Activated CD8-positive, alpha-beta memory T cell treated with anti-CD3 and anti-CD28 coated beads, Interleukin-2, amount 50 U/mL, for 1 hour (primary cell): ENCODE results near the gene PLEK2.

Experiments
- DNase-seq: peaks from one replicate; pipeline ENCODE4 v3.0.0-alpha.2; 2020; ENCODE audit errors: extremely low read depth

Gene PLEK2

DNA sequence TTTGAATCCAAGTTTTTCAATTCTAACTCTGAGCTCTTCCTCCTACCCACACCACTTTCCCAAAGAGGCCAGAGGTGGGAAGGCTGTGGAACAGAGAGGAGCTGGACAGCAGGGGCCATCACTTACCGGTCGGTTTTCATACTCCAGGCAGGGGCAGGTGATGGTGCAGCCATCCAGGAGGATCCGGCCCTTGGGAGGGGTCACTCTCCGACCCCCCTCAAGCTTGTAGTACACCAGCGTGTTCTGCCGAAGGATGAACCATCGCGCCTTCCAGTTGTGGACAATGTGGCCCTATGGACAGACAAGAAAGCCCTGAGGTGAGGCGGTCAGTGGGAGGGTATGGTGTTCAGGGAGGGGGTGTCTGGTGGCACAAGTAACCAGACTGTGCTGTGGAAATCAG is 14.4 kb downstream of the PLEK2 start:
- no peak for DNase-seq

- DNase-seq = no peak
Measured at GRCh38 chr14:67396381-67396970, 15.5 kb downstream of the PLEK2 start.

DNA sequence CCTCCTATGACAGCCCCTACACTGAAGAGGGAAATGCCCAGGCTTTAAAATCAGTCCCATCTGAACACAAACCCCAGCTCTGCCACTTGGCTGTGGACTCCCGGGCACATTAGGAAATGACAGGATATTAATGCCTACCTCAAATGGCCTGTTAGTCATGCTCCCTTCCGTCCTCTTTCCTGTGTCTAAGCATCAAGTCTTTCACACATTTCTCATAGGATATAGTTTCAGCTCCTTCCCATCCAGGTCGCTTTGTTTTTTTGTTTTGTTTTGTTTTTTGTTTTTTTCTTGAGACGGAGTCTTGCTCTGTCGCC is 16.1 kb downstream of the PLEK2 start:
- DNase-seq = no peak

GRCh38 chr14:67395086-67395875 is 16.7 kb downstream of the PLEK2 start:
- DNase-seq = no peak

- DNase-seq = no peak
Measured at GRCh38 chr14:67393689-67394088, 18.3 kb downstream of the PLEK2 start.

DNA sequence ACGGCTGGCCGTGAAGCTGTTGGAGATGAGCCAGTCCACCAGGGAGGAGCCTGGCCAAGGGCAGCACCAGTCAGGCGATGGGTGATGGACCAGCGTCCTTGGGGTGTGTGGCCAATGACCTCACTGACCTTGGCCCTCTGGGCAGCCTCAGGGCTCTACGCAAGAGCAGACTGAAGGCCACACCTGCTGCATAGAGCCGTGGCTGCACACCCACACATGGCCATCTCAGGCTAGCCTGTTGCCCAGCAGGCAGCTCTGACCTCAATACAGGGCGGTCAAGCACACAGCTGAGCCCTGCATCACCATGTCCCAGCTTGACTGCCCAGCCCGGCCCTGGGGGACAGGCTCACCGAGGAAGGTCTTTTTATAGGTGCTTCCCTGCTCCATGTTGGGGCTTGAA is 19.2 kb downstream of the PLEK2 start:
- no peak for DNase-seq

GRCh38 chr14:67392123-67392522 is 19.8 kb downstream of the PLEK2 start:
- DNase-seq = no peak

DNA sequence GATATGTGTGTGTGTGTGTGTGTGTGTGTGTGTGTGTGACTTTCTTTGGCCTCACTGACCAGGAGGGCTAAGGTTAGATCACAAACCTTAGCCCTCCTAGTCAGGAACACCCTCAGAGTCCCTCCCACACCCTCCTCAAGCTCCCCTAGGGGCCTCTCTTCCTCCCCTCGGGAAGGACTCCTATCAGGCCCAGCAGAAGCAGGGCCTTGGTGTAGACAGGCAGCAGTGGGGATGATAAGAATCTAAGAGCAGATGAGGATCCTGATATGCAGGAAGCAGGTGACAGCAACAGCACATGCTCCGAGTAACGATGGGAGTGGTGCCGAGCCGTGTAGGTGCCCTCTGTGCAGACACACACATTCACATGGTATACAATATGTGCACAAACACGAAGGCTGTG is 20.7 kb downstream of the PLEK2 start:
- DNase-seq = no peak

DNA sequence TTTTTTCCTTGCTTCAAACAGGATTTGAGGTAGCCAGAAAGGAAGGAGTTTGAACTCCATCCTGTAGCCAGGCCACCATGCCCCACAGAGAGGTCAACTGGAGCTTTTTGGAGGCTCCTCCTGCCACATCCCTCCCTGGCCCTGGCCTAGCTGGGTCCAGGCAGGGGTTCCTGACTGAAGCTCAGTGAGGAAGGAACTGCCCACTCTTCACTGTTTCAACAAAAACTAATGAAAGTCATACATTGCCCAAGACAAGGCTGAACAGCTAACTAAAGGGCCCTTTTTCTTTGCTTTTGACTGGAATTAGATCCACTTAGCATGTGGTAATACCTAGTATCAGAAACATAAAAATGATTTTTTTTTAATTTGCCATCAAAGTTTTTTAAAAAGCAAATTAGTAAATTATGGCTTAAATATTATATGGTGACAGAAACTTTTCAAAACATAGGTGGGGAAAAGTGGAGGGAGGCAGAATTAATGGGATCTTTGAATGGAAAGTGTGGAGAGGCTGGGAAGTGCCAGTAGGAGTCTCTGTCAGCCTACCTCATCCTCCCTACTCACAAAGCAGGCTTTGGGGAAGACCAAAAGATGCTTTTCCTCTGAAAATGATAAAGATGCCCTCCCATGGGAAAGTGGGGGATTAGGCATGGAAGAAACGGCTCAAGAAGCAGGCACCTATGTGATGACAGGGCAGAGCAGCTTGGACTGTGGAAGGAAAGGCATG is 22.0 kb downstream of the PLEK2 start:
- DNase-seq = no peak

GRCh38 chr14:67389275-67389674 is 22.7 kb downstream of the PLEK2 start:
- DNase-seq = no peak

DNA sequence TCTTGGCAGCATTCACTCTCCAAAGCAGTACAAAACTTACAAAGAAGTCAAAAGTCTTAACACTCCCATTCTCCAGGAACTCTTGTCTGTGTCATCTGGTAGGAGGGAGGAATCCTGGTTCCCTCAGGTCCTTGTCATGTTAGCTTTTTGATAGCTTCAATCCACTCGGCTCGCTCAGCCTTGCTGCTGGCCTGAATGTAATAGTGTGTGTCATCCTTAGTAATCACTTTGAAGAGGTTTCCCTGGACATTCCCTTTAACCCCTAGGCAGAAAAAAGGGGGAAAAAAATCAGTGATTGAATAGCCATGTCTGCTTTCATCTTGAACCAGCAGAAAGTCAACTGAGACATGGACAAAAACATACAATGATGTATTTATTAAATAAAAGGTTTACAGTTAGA is 24.8 kb downstream of the PLEK2 start:
- no peak for DNase-seq

DNA sequence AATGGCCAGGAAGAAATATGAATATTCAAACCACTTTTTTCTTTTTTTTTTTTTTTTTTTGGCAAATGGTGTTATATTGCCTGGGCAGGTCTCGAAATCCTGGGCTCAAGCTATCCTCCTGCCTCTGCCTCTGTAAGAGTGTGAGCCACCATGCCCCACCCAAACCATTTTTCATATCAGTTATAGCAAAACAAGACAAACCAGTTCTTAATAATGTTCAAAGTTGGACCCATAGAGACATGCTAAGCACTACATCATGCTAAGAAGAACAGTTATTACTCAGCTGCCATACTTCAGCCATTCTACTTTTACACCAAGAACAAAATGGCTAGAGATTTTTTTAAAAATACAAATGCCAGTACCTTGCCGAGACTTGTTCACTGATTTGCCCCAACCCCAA is 26.3 kb downstream of the PLEK2 start:
- no peak for DNase-seq

DNA sequence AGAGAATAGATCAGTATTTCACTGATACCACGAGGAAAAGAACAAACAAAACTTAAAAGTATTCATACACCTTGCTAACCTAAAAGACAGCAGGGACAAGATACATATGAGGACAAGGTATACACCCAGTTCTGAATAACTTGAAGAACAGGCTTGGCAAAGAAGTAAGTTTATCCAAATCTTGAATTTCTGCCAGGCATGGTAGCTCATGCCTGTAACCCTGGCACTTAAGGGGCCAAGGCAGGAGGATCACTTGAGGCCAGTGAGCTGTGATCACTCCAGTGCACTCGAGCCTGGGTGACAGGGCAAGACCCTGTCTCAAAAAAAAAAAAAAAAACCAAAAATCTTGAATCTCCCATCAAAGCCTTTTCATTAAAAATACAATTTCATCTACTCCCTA is 26.8 kb downstream of the PLEK2 start:
- DNase-seq = no peak

- DNase-seq = no peak
Measured at GRCh38 chr14:67377916-67378315, 34.0 kb downstream of the PLEK2 start.

DNA sequence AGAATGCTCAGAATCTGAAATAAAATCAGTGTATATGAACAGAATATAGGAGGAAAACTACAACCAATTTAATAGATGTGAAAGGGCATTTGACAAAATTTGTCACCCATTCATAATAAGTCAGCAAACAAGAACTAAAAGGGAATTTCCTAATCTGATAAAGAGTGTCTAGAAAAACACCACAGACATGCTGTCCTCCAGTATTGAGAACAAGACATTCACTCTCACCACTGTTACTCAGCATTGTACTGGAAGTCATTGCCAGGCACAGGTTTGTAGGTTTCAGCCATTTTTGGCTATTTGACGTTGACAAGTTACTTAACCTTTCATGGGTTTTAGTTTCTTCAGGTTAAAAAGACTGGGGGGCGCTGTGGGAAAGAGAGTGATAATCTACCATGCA is 38.6 kb downstream of the PLEK2 start:
- DNase-seq = no peak

DNA sequence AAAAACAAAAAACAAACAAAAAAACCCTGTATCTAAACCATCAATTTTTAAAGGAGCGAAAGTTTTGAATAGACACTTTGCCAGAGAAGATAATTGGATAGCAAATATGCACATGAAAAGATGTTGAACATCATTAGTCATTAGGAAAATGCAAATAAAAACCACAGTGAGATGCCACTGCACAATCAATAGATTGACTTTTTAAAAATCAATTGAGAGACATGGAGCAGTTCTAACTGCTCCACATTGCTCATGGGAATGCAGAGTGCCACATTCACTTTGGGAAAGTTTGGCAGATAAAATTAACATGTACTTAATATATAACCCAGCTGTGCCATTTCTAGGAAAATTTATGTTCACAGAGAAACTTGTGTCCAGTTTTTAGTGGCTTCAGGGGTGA is 39.1 kb downstream of the PLEK2 start:
- DNase-seq = no peak

DNA sequence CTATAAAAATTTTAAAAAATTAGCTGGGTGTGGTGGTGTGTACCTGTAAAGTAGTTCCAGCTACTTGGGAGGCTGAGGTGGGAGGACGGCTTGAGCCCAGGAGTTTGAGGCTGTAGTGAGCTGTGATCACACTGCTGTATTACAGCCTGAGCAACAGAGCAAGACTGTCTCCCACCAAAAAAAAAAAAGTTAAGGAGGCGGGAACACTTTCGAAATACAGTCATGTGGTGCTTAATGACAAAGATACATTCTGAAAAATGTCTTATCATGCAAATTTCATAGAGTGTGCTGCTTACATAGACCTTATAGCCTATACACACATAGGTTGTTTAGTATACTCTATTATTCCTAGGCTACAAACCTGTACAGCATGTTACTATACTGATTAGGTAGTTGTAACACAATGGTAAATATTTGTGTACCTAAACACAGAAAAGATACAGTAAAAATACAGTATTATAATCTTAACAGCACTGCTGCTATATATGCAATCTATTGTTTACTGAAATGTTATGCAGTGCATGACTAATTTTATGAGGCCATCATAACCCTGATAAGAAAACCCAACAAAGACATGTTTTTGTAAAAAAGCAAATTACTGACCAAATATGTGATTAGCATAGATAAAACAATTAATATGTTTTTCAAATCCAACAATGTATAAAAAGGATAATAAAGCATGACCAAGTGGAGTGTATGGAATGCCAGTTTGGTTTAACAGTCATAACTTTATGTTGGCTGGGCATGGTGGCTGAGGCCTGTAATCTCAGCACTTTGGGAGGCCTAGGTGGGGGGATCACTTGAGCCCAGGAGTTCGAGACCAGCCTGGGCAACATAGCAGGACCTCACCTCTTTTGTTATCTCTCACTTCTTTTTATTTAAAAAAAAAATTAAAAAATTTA is 40.5 kb downstream of the PLEK2 start:
- DNase-seq = no peak

GRCh38 chr14:67370830-67371229 is 41.1 kb downstream of the PLEK2 start:
- DNase-seq = no peak

- no peak for DNase-seq
Measured at GRCh38 chr14:67365476-67365875, 46.5 kb downstream of the PLEK2 start.

GRCh38 chr14:67360470-67361206 is 51.3 kb downstream of the PLEK2 start:
- DNase-seq = no peak

GRCh38 chr14:67359775-67360469 is 52.0 kb downstream of the PLEK2 start, which contains the start of the genes ATP6V1D and EIF2S1:
ATP6V1D (minus strand) TSS chr14:67359804; CDS start chr14:67359698, 106 bp downstream.
EIF2S1 (plus strand) TSS chr14:67360328; CDS start chr14:67364768, 4,440 bp downstream.
- DNase-seq = peak; percentile 95
